Endothelial cell of umbilical vein (primary cell): ENCODE measurements around the gene ZNF488. TPM values are rescaled to one million over a fixed set of nuclear protein-coding genes. Genes with fewer than 3 reads are reported as not detected.

Experiments used
- BruUV-seq: library from RNA; stranded (reverse); fragments of 400-500 nt; replicated peaks from 2 replicates; lab custom pipeline; 2021; lab: Mats Ljungman, UMichigan
- CTCF ChIA-PET: fragments of 300-600, 350-600 bp; sonication (Branson Sonifier 250); formaldehyde crosslinking; loops from one replicate; lab custom pipeline; 2021; ENCODE audit warnings: antibody characterized with exemption, inconsistent platforms; lab: Charles Lee
- POLR2A ChIA-PET: fragments of 300-600, 350-600 bp; sonication (Branson Sonifier 250); formaldehyde crosslinking; loops from one replicate; lab custom pipeline; 2021; ENCODE audit warnings: antibody characterized with exemption, inconsistent platforms; lab: Charles Lee
- DNase-seq: peaks from one replicate; pipeline ENCODE4 v3.0.0-alpha.2; 2011; ENCODE audit warnings: low read depth, low spot score
- FAIRE-seq: peaks from 2 replicates; lab custom pipeline; 2011; peaks lifted over from hg19 to GRCh38; lab: Jason Lieb, UNC
- H2AFZ ChIP-seq: 2 replicates; pipeline ENCODE4 v1.6.0; 2012; ENCODE audit warnings: low read depth, low read length, control low read depth, inconsistent platforms
- H3K27ac ChIP-seq: 2 replicates; pipeline ENCODE4 v1.5.1; 2011; ENCODE audit warnings: low read depth, mild to moderate bottlenecking, control low read depth, low read length, moderate library complexity; ENCODE audit not compliant: insufficient read depth
- H3K27me3 ChIP-seq, 2 experiments: 2 replicates each; pipeline versions ENCODE4 v1.6.0 to v1.6.1; 2011; ENCODE audit warnings: low read length in 2 of 2, mixed read lengths in 1 of 2; ENCODE audit not compliant: control insufficient read depth in 2 of 2, insufficient read depth in 2 of 2
- H3K36me3 ChIP-seq, 2 experiments: 2 replicates in 1 of 2; 3 replicates in 1 of 2; pipeline ENCODE4 v1.5.1; 2011; ENCODE audit warnings: low read length in 2 of 2, mild to moderate bottlenecking in 1 of 2, moderate library complexity in 1 of 2; ENCODE audit not compliant: control insufficient read depth in 2 of 2, insufficient read depth in 2 of 2; ENCODE audit errors: extremely low read depth in 1 of 2
- H3K4me1 ChIP-seq: 3 replicates; pipeline ENCODE4 v1.5.1; 2011; ENCODE audit warnings: mild to moderate bottlenecking, low read length; ENCODE audit not compliant: control insufficient read depth, insufficient read depth; ENCODE audit errors: extremely low read depth
- H3K4me2 ChIP-seq: 2 replicates; pipeline ENCODE4 v1.6.1; 2011; ENCODE audit warnings: low read length, control low read depth, mixed read lengths; ENCODE audit not compliant: insufficient read depth
- H3K4me3 ChIP-seq, 3 experiments: fragments of 200-600 bp in 1 of 3; sonication (generic), shearing (Covaris generic) in 1 of 3; replicated peaks in 1 of 3; 2 replicates each; pipeline ENCODE4 v1.5.1; 2011 to 2016; ENCODE audit warnings: control low read depth in 3 of 3, low read length in 3 of 3, mild to moderate bottlenecking in 2 of 3, inconsistent platforms in 1 of 3, low read depth in 1 of 3, moderate library complexity in 1 of 3; ENCODE audit not compliant: insufficient read depth in 1 of 3
- H3K79me2 ChIP-seq: 2 replicates; pipeline ENCODE4 v1.6.0; 2012; ENCODE audit warnings: low read length, inconsistent platforms; ENCODE audit not compliant: control insufficient read depth, insufficient read depth
- H3K9ac ChIP-seq: replicated peaks from 2 replicates; pipeline ENCODE3; 2011; ENCODE audit warnings: low read length, control low read depth; ENCODE audit not compliant: insufficient read depth; ENCODE audit errors: extremely low read depth
- H3K9me1 ChIP-seq: replicated peaks from 3 replicates; pipeline ENCODE4 v1.6.0; 2011; ENCODE audit warnings: mild to moderate bottlenecking, low read length; ENCODE audit not compliant: control insufficient read depth, insufficient read depth; ENCODE audit errors: extremely low read depth
- H3K9me3 ChIP-seq: replicated peaks from 2 replicates; pipeline ENCODE4 v1.5.1; 2012; ENCODE audit warnings: low read length, inconsistent platforms; ENCODE audit not compliant: control insufficient read depth, insufficient read depth
- H4K20me1 ChIP-seq: replicated peaks from 2 replicates; pipeline ENCODE3; 2011; ENCODE audit warnings: mild to moderate bottlenecking, low read length; ENCODE audit not compliant: control insufficient read depth, insufficient read depth; ENCODE audit errors: extremely low read depth
- CTCF ChIP-seq, 2 donors: IDR thresholded peaks; 1 replicate in 1 of 2; 2 replicates in 1 of 2; pipeline ENCODE4 v1.5.1; 2011; ENCODE audit warnings: low read length in 2 of 2, mild to moderate bottlenecking in 2 of 2, moderate library complexity in 2 of 2, control low read depth in 1 of 2, inconsistent platforms in 1 of 2, low read depth in 1 of 2; ENCODE audit not compliant: insufficient read depth in 1 of 2; ENCODE audit errors: extremely low read depth in 1 of 2
- EZH2 ChIP-seq: IDR thresholded peaks from 2 replicates; pipeline ENCODE4 v1.6.1; 2012; ENCODE audit warnings: borderline replicate concordance, low read depth, mild to moderate bottlenecking, moderate library complexity, low read length, inconsistent platforms; ENCODE audit not compliant: severe bottlenecking
- FOS ChIP-seq: IDR thresholded peaks from 2 replicates; pipeline ENCODE4 v1.6.1; 2011; ENCODE audit warnings: mild to moderate bottlenecking, low read length, moderate library complexity, borderline replicate concordance; ENCODE audit not compliant: insufficient read depth
- GATA2 ChIP-seq: IDR thresholded peaks from 2 replicates; pipeline ENCODE4 v1.7.0; 2011; ENCODE audit warnings: low read depth, mild to moderate bottlenecking, moderate library complexity, mixed read lengths, low read length; ENCODE audit not compliant: insufficient read length, insufficient read depth
- JUN ChIP-seq: IDR thresholded peaks from 2 replicates; pipeline ENCODE4 v1.6.1; 2011; ENCODE audit warnings: borderline replicate concordance, low read depth; ENCODE audit not compliant: insufficient read length, insufficient read depth
- MYC ChIP-seq: IDR thresholded peaks from one replicate; pipeline ENCODE4 v1.6.1; 2011; ENCODE audit warnings: mild to moderate bottlenecking, low read depth, low read length
- POLR2A ChIP-seq: IDR thresholded peaks from 2 replicates; pipeline ENCODE4 v1.6.1; 2012; ENCODE audit warnings: low read depth, mild to moderate bottlenecking, control low read depth, low read length
- POLR2AphosphoS5 ChIP-seq: IDR thresholded peaks from 2 replicates; pipeline ENCODE4 v1.6.1; 2012; ENCODE audit warnings: low read depth, mild to moderate bottlenecking, control low read depth, low read length, moderate library complexity; ENCODE audit not compliant: insufficient read depth
- dilution Hi-C: fragments of 300-500 bp; cut with MboI; formaldehyde crosslinking; loops from one replicate; pipeline ENCODE4 v1.15.0; 2019; ENCODE audit warnings: low sequenced_read_pairs; ENCODE audit not compliant: extremely low pct_ligation_motif_present
- intact Hi-C: fragments of 100-400 bp; cut with micrococcal nuclease; formaldehyde crosslinking; loops from one replicate; pipeline ENCODE4 v1.10.0; 2022
- polyA plus RNA-seq, 4 experiments: library from polyadenylated mRNA; depleted of rRNA in 3 of 4; stranded (reverse) in 3 of 4; unstranded in 1 of 4; fragments of >200 nt; gene quantifications; 2 replicates each; pipeline versions ENCODE4 v1.2.1 to v1.2.3, GENCODE V29; 2011 to 2012; ENCODE audit warnings: missing spikeins in 1 of 4
- total RNA-seq: library from RNA; stranded (reverse); gene quantifications from 2 replicates; pipeline ENCODE4 v1.2.3, GENCODE V29; 2021
- TF ChIP-seq, protein P1 (sequence below): IDR thresholded peaks from 2 replicates; pipeline ENCODE4 v1.6.1; 2011; ENCODE audit not compliant: insufficient read depth, insufficient read length

Gene ZNF488
- total and polyA plus RNA-seq, 2 donors (not counting 3 experiments of a cell fraction or from before 2014, with no cell fraction given) = 0.21 to 0.38 TPM

GRCh38 chr10:47349516-47349915, 34.6 kb downstream of the ZNF488 start:
- no peaks in the 10 kb centered on the region for H3K27me3 ChIP-seq
- H3K4me3 ChIP-seq = no peak overlapping the region
- ChIA-PET POLR2A (no interaction called here), CTCF (no interaction called here)
- no peaks in the 10 kb centered on the region for H3K79me2 ChIP-seq
- BruUV-seq = no TSS peak
- H3K9me1 ChIP-seq = no peaks in the 10 kb centered on the region
- H3K9me3 ChIP-seq = no peaks in the 10 kb centered on the region
- H3K4me1 ChIP-seq = no peaks in the 10 kb centered on the region
- no peak overlapping the region for H2AFZ ChIP-seq
- no peak overlapping the region for H3K4me2 ChIP-seq
- no peaks in the 10 kb centered on the region for H4K20me1 ChIP-seq
- H3K9ac ChIP-seq = no peak overlapping the region
- H3K36me3 ChIP-seq = no peaks in the 10 kb centered on the region
- no peak for DNase-seq
- dilution Hi-C loops = no loop called here
- no peak overlapping the region for H3K27ac ChIP-seq
- intact Hi-C loops = no loop called here
- no peak for FAIRE-seq
- no peak for TF ChIP-seq POLR2A

GRCh38 chr10:47348661-47349470, 35.2 kb downstream of the ZNF488 start:
- TF ChIP-seq EZH2 = no peak
- TF ChIP-seq POLR2AphosphoS5 = no peak
- no peak for TF ChIP-seq GATA2
- no peak for TF ChIP-seq JUN
- TF ChIP-seq CTCF (IDR thresholded peaks at IDR 0.05; ENCODE audit: extremely low read depth in 1 of 2, insufficient read depth in 1 of 2, low read depth in 1 of 2, low read length in 2 of 2) = no peak
- TF ChIP-seq, protein P1, sequence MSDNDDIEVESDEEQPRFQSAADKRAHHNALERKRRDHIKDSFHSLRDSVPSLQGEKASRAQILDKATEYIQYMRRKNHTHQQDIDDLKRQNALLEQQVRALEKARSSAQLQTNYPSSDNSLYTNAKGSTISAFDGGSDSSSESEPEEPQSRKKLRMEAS = no peak
- TF ChIP-seq POLR2A = no peak
- TF ChIP-seq FOS = no peak
- TF ChIP-seq MYC = no peak
- POLR2A ChIA-PET = no interaction called here
- FAIRE-seq = no peak
- no peaks in the 10 kb centered on the region for H3K9me1 ChIP-seq
- H3K36me3 ChIP-seq = no peaks in the 10 kb centered on the region
- no peak for DNase-seq
- CTCF ChIA-PET = no interaction called here
- no peaks in the 10 kb centered on the region for H3K9me3 ChIP-seq
- no peak overlapping the region for H3K4me2 ChIP-seq
- H3K27me3 ChIP-seq = no peaks in the 10 kb centered on the region
- H3K4me1 ChIP-seq = no peaks in the 10 kb centered on the region
- intact Hi-C loops = no loop called here
- H3K9ac ChIP-seq = no peak overlapping the region
- no peak overlapping the region for H3K4me3 ChIP-seq
- no peak overlapping the region for H2AFZ ChIP-seq
- no peaks in the 10 kb centered on the region for H4K20me1 ChIP-seq
- dilution Hi-C loops = no loop called here
- H3K79me2 ChIP-seq = no peaks in the 10 kb centered on the region
- no peak overlapping the region for H3K27ac ChIP-seq
- no TSS peak for BruUV-seq
